22Rv1 (cell line): ENCODE measurements around the gene PUM2.
"Not testable (repeated sequence)": the region's sequence is repeated elsewhere in the genome, so short reads cannot be mapped to it uniquely, and the experiment has no call there.

Experiments used
- ZFX ChIP-seq: fragments of 450-650 bp; IDR thresholded peaks from 2 replicates; pipeline ENCODE4 v1.6.1; 2017; ENCODE audit warnings: antibody characterized with exemption, borderline replicate concordance
- TF ChIP-seq, protein P1 (sequence below): fragments of 450-650 bp; IDR thresholded peaks from 2 replicates; pipeline ENCODE4 v1.5.1; 2017; ENCODE audit warnings: mild to moderate bottlenecking

DNA sequence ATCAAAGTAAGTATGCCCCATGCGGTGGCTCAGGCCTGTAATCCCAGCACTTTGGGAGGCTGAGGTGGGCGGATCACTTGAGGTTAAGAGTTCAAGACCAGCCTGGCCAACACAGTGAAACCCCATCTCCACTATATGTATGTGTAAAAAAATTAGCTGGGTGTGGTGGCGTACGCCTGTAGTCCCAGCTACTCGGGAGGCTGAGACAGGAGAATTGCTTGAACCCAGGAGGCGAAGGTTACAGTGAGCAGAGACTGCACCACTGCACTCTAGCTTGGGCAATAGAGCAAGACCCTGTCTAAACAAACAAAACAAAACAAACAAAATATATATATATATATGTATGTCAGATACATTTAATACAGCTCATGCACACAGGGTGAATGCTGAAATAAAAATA, 82.3 kb downstream of the PUM2 start:
- TF ChIP-seq, protein P1, sequence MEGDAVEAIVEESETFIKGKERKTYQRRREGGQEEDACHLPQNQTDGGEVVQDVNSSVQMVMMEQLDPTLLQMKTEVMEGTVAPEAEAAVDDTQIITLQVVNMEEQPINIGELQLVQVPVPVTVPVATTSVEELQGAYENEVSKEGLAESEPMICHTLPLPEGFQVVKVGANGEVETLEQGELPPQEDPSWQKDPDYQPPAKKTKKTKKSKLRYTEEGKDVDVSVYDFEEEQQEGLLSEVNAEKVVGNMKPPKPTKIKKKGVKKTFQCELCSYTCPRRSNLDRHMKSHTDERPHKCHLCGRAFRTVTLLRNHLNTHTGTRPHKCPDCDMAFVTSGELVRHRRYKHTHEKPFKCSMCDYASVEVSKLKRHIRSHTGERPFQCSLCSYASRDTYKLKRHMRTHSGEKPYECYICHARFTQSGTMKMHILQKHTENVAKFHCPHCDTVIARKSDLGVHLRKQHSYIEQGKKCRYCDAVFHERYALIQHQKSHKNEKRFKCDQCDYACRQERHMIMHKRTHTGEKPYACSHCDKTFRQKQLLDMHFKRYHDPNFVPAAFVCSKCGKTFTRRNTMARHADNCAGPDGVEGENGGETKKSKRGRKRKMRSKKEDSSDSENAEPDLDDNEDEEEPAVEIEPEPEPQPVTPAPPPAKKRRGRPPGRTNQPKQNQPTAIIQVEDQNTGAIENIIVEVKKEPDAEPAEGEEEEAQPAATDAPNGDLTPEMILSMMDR = not testable (repeated sequence)
- not testable (repeated sequence) for TF ChIP-seq ZFX
